ENCODE results near the gene SHF. TPM values are rescaled to one million over a fixed set of nuclear protein-coding genes. Genes with fewer than 3 reads are reported as not detected.
"Not testable (repeated sequence)": the region's sequence is repeated elsewhere in the genome, so short reads cannot be mapped to it uniquely, and the experiment has no call there.

SHF gene
- total RNA-seq (2014; rRNA removed; shearing (Covaris generic)) = 40.0 and 56.4 TPM in 2 replicates

- Histone ChIP-seq H3K27me3 (ENCODE audit: control insufficient read depth, insufficient read depth, low read length) (peaks cover 11% of the 10 kb centered on the region), H3K4me3 (ENCODE audit: insufficient read depth, low read depth, low read length) (peak within 1 kb of the TSS; percentile 72), H3K36me3 (replicated peaks; ENCODE audit: control insufficient read depth, insufficient read depth, low read length) (no peaks in the 10 kb centered on the region; the same call in 1 of the 2 replicates)
- DNase-seq = peak; percentile 96
Observed at GRCh38 chr15:45187894-45188830, at the start of gene SHF. Gene SHF (minus strand): TSS chr15:45187966. CDS start chr15:45187951, 15 bp downstream.

- not testable (repeated sequence) for H3K4me3 ChIP-seq (ENCODE audit: insufficient read depth, low read depth, low read length); H3K36me3 ChIP-seq (replicated peaks; ENCODE audit: control insufficient read depth, insufficient read depth, low read length); DNase-seq; H3K27me3 ChIP-seq (ENCODE audit: control insufficient read depth, insufficient read depth, low read length)
Observed at GRCh38 chr15:45236806-45237205, 49.0 kb upstream of the SHF start.

GRCh38 chr15:45234562-45235235 is 46.9 kb upstream of the SHF start:
- no peak for DNase-seq
- H3K36me3 ChIP-seq (replicated peaks; ENCODE audit: control insufficient read depth, insufficient read depth, low read length) = no peaks in the 10 kb centered on the region
- no peaks in the 10 kb centered on the region for H3K27me3 ChIP-seq (ENCODE audit: control insufficient read depth, insufficient read depth, low read length)
- no peak overlapping the region for H3K4me3 ChIP-seq (ENCODE audit: insufficient read depth, low read depth, low read length)

- Histone ChIP-seq H3K36me3 (replicated peaks; ENCODE audit: control insufficient read depth, insufficient read depth, low read length) (no peaks in the 10 kb centered on the region), H3K4me3 (ENCODE audit: insufficient read depth, low read depth, low read length) (no peak overlapping the region)
Observed at GRCh38 chr15:45231864-45232562, 44.2 kb upstream of the SHF start.

GRCh38 chr15:45231132-45231531 is 43.4 kb upstream of the SHF start:
- DNase-seq = no peak

More at GRCh38 chr15:45231864-45232562, 44.2 kb upstream of the SHF start:
- DNase-seq = no peak
- H3K27me3 ChIP-seq (ENCODE audit: control insufficient read depth, insufficient read depth, low read length) = no peaks in the 10 kb centered on the region

GRCh38 chr15:45230245-45230965 is 42.6 kb upstream of the SHF start:
- no peaks in the 10 kb centered on the region for H3K36me3 ChIP-seq (replicated peaks; ENCODE audit: control insufficient read depth, insufficient read depth, low read length)
- DNase-seq = no peak
- no peak overlapping the region for H3K4me3 ChIP-seq (ENCODE audit: insufficient read depth, low read depth, low read length)
- no peaks in the 10 kb centered on the region for H3K27me3 ChIP-seq (ENCODE audit: control insufficient read depth, insufficient read depth, low read length)

More at GRCh38 chr15:45231132-45231531, 43.4 kb upstream of the SHF start:
- Histone ChIP-seq H3K4me3 (ENCODE audit: insufficient read depth, low read depth, low read length) (no peak overlapping the region), H3K27me3 (ENCODE audit: control insufficient read depth, insufficient read depth, low read length) (no peaks in the 10 kb centered on the region), H3K36me3 (replicated peaks; ENCODE audit: control insufficient read depth, insufficient read depth, low read length) (no peaks in the 10 kb centered on the region)

- H3K4me3 ChIP-seq (ENCODE audit: insufficient read depth, low read depth, low read length) = no peak overlapping the region
- no peaks in the 10 kb centered on the region for H3K27me3 ChIP-seq (ENCODE audit: control insufficient read depth, insufficient read depth, low read length)
- H3K36me3 ChIP-seq (replicated peaks; ENCODE audit: control insufficient read depth, insufficient read depth, low read length) = no peaks in the 10 kb centered on the region
- no peak for DNase-seq
Observed at GRCh38 chr15:45228931-45229330, 41.2 kb upstream of the SHF start.

GRCh38 chr15:45225506-45226273 is 37.9 kb upstream of the SHF start:
- no peak overlapping the region for H3K4me3 ChIP-seq (ENCODE audit: insufficient read depth, low read depth, low read length)
- no peak for DNase-seq

GRCh38 chr15:45224621-45225217 is 37.0 kb upstream of the SHF start:
- Histone ChIP-seq H3K4me3 (ENCODE audit: insufficient read depth, low read depth, low read length) (no peak overlapping the region), H3K36me3 (replicated peaks; ENCODE audit: control insufficient read depth, insufficient read depth, low read length) (no peaks in the 10 kb centered on the region), H3K27me3 (ENCODE audit: control insufficient read depth, insufficient read depth, low read length) (no peaks in the 10 kb centered on the region)
- DNase-seq = no peak

More at GRCh38 chr15:45225506-45226273, 37.9 kb upstream of the SHF start:
- H3K36me3 ChIP-seq (replicated peaks; ENCODE audit: control insufficient read depth, insufficient read depth, low read length) = no peaks in the 10 kb centered on the region
- no peaks in the 10 kb centered on the region for H3K27me3 ChIP-seq (ENCODE audit: control insufficient read depth, insufficient read depth, low read length)

GRCh38 chr15:45221967-45222366 is 34.2 kb upstream of the SHF start:
- Histone ChIP-seq H3K4me3 (ENCODE audit: insufficient read depth, low read depth, low read length) (no peak overlapping the region), H3K36me3 (replicated peaks; ENCODE audit: control insufficient read depth, insufficient read depth, low read length) (no peaks in the 10 kb centered on the region), H3K27me3 (ENCODE audit: control insufficient read depth, insufficient read depth, low read length) (no peaks in the 10 kb centered on the region)
- DNase-seq = peak; percentile 30

- no peak for DNase-seq
- H3K4me3 ChIP-seq (ENCODE audit: insufficient read depth, low read depth, low read length) = no peak overlapping the region
- no peaks in the 10 kb centered on the region for H3K36me3 ChIP-seq (replicated peaks; ENCODE audit: control insufficient read depth, insufficient read depth, low read length)
- no peaks in the 10 kb centered on the region for H3K27me3 ChIP-seq (ENCODE audit: control insufficient read depth, insufficient read depth, low read length)
Observed at GRCh38 chr15:45221053-45221599, 33.4 kb upstream of the SHF start.

- no peak for DNase-seq
- Histone ChIP-seq H3K36me3 (replicated peaks; ENCODE audit: control insufficient read depth, insufficient read depth, low read length) (no peaks in the 10 kb centered on the region), H3K4me3 (ENCODE audit: insufficient read depth, low read depth, low read length) (no peak overlapping the region), H3K27me3 (ENCODE audit: control insufficient read depth, insufficient read depth, low read length) (no peaks in the 10 kb centered on the region)
Observed at GRCh38 chr15:45212493-45212892, 24.7 kb upstream of the SHF start.

- DNase-seq = peak; percentile 77
- Histone ChIP-seq H3K27me3 (ENCODE audit: control insufficient read depth, insufficient read depth, low read length) (no peaks in the 10 kb centered on the region), H3K4me3 (ENCODE audit: insufficient read depth, low read depth, low read length) (no peak overlapping the region), H3K36me3 (replicated peaks; ENCODE audit: control insufficient read depth, insufficient read depth, low read length) (no peaks in the 10 kb centered on the region)
Observed at GRCh38 chr15:45205192-45205591, 17.4 kb upstream of the SHF start.
